SK-N-SH treated with all-trans-retinoic acid at 6 μM for 48 hours (cell line): ENCODE measurements around the gene MS4A6A.

Source experiments
- ARNTL ChIP-seq: fragments of 450-650 bp; formaldehyde crosslinking; IDR thresholded peaks from 2 replicates; pipeline ENCODE4 v1.5.0; 2020; ENCODE audit warnings: low read depth, mild to moderate bottlenecking, moderate library complexity, borderline replicate concordance
- CSDC2 ChIP-seq: fragments of 250-450 bp; sonication (Bioruptor Pico); IDR thresholded peaks from 2 replicates; pipeline ENCODE4 v1.5.0; 2020; ENCODE audit warnings: mild to moderate bottlenecking, moderate library complexity
- GLIS3 ChIP-seq: fragments of 250-450 bp; sonication (Bioruptor Pico); IDR thresholded peaks from 2 replicates; pipeline ENCODE4 v1.5.0; 2020; ENCODE audit warnings: mild to moderate bottlenecking, moderate library complexity
- ISL1 ChIP-seq: fragments of 250-450 bp; sonication (Bioruptor Pico); IDR thresholded peaks from 2 replicates; pipeline ENCODE4 v2.1.2; 2022; ENCODE audit warnings: mild to moderate bottlenecking, moderate library complexity
- RARB ChIP-seq: fragments of 250-450 bp; sonication (Bioruptor Pico); IDR thresholded peaks from 2 replicates; pipeline ENCODE4 v1.8.0; 2021; ENCODE audit warnings: mild to moderate bottlenecking, moderate library complexity
- SNAI2 ChIP-seq: fragments of 250-450 bp; sonication (Bioruptor Pico); IDR thresholded peaks from 2 replicates; pipeline ENCODE4 v1.5.0; 2020; ENCODE audit warnings: mild to moderate bottlenecking, moderate library complexity
- TCF4 ChIP-seq: fragments of 250-450 bp; sonication (Bioruptor Pico); IDR thresholded peaks from 2 replicates; pipeline ENCODE4 v1.8.0; 2021; ENCODE audit warnings: mild to moderate bottlenecking, moderate library complexity, borderline replicate concordance
- ZFP30 ChIP-seq: fragments of 450-650 bp; formaldehyde crosslinking; IDR thresholded peaks from 2 replicates; pipeline ENCODE4 v1.5.0; 2022; ENCODE audit warnings: mild to moderate bottlenecking, moderate library complexity
- TF ChIP-seq, protein P1 (sequence below): fragments of 250-450 bp; sonication (Bioruptor Pico); IDR thresholded peaks from 2 replicates; pipeline ENCODE4 v1.5.1; 2020; ENCODE audit warnings: low read depth, mild to moderate bottlenecking, moderate library complexity
- TF ChIP-seq, protein P2 (sequence below): fragments of 250-450 bp; sonication (Bioruptor Pico); IDR thresholded peaks from 2 replicates; pipeline ENCODE4 v1.8.0; 2020; ENCODE audit warnings: mild to moderate bottlenecking, moderate library complexity, borderline replicate concordance
- TF ChIP-seq, protein P3 (sequence below): fragments of 250-450 bp; sonication (Bioruptor Pico); IDR thresholded peaks from 2 replicates; pipeline ENCODE4 v1.5.0; 2020; ENCODE audit warnings: mild to moderate bottlenecking, moderate library complexity

DNA sequence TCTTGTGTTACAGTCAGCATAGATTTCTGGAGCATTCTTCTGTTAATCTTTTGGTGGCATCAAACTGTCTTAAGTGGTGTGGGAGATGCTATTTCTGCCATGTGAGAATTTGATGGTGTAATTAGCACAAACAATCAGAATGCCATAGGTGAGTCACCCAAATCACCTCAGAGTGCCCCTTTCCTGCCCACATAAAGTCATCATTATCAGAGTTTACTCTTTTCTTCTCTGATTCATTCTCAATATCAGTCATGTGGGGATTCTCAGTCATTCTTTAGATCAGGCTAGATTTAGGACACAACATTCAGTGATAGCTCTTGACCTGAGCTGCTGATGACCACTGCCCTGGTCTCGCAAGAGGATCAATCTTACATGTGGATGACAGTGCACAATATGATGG, 23.7 kb upstream of the MS4A6A start:
- TF ChIP-seq, protein P1, sequence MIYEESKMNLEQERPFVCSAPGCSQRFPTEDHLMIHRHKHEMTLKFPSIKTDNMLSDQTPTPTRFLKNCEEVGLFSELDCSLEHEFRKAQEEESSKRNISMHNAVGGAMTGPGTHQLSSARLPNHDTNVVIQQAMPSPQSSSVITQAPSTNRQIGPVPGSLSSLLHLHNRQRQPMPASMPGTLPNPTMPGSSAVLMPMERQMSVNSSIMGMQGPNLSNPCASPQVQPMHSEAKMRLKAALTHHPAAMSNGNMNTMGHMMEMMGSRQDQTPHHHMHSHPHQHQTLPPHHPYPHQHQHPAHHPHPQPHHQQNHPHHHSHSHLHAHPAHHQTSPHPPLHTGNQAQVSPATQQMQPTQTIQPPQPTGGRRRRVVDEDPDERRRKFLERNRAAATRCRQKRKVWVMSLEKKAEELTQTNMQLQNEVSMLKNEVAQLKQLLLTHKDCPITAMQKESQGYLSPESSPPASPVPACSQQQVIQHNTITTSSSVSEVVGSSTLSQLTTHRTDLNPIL (CRISPR knock-in tag), result no peak
- TF ChIP-seq, protein P2, sequence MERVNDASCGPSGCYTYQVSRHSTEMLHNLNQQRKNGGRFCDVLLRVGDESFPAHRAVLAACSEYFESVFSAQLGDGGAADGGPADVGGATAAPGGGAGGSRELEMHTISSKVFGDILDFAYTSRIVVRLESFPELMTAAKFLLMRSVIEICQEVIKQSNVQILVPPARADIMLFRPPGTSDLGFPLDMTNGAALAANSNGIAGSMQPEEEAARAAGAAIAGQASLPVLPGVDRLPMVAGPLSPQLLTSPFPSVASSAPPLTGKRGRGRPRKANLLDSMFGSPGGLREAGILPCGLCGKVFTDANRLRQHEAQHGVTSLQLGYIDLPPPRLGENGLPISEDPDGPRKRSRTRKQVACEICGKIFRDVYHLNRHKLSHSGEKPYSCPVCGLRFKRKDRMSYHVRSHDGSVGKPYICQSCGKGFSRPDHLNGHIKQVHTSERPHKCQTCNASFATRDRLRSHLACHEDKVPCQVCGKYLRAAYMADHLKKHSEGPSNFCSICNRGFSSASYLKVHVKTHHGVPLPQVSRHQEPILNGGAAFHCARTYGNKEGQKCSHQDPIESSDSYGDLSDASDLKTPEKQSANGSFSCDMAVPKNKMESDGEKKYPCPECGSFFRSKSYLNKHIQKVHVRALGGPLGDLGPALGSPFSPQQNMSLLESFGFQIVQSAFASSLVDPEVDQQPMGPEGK (CRISPR knock-in tag), result no peak
- no peak for TF ChIP-seq TCF4 (CRISPR knock-in tag)
- no peak for TF ChIP-seq RARB (CRISPR knock-in tag)
- no peak for TF ChIP-seq ISL1 (CRISPR knock-in tag)
- TF ChIP-seq, protein P3, sequence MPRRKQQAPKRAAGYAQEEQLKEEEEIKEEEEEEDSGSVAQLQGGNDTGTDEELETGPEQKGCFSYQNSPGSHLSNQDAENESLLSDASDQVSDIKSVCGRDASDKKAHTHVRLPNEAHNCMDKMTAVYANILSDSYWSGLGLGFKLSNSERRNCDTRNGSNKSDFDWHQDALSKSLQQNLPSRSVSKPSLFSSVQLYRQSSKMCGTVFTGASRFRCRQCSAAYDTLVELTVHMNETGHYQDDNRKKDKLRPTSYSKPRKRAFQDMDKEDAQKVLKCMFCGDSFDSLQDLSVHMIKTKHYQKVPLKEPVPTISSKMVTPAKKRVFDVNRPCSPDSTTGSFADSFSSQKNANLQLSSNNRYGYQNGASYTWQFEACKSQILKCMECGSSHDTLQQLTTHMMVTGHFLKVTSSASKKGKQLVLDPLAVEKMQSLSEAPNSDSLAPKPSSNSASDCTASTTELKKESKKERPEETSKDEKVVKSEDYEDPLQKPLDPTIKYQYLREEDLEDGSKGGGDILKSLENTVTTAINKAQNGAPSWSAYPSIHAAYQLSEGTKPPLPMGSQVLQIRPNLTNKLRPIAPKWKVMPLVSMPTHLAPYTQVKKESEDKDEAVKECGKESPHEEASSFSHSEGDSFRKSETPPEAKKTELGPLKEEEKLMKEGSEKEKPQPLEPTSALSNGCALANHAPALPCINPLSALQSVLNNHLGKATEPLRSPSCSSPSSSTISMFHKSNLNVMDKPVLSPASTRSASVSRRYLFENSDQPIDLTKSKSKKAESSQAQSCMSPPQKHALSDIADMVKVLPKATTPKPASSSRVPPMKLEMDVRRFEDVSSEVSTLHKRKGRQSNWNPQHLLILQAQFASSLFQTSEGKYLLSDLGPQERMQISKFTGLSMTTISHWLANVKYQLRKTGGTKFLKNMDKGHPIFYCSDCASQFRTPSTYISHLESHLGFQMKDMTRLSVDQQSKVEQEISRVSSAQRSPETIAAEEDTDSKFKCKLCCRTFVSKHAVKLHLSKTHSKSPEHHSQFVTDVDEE (CRISPR knock-in tag), result no peak
- no peak for TF ChIP-seq ARNTL
- no peak for TF ChIP-seq ZFP30 (CRISPR knock-in tag)
- no peak for TF ChIP-seq GLIS3
- TF ChIP-seq CSDC2 (CRISPR knock-in tag), result no peak
- no peak for TF ChIP-seq SNAI2 (CRISPR knock-in tag)
